KOPT-K1 (cell line): ENCODE measurements around the gene ATP1A2.

Source experiments
- H3K27ac ChIP-seq: fragments of 200-600 bp; sonication (generic); 2 replicates; pipeline ENCODE4 v1.5.1; 2016; ENCODE audit warnings: antibody characterized with exemption, mild to moderate bottlenecking, low read depth, low read length; ENCODE audit not compliant: poor library complexity, severe bottlenecking
- H3K36me3 ChIP-seq: fragments of 200-600 bp; sonication (generic); 2 replicates; pipeline ENCODE4 v1.5.1; 2017; ENCODE audit warnings: antibody characterized with exemption, mild to moderate bottlenecking, low read length, moderate library complexity; ENCODE audit not compliant: insufficient read depth
- H3K9me3 ChIP-seq: fragments of 200-600 bp; sonication (generic); 2 replicates; pipeline ENCODE4 v1.5.1; 2017; ENCODE audit warnings: antibody characterized with exemption, low read length, mild to moderate bottlenecking; ENCODE audit not compliant: insufficient read depth, poor library complexity, severe bottlenecking

Gene ATP1A2

DNA sequence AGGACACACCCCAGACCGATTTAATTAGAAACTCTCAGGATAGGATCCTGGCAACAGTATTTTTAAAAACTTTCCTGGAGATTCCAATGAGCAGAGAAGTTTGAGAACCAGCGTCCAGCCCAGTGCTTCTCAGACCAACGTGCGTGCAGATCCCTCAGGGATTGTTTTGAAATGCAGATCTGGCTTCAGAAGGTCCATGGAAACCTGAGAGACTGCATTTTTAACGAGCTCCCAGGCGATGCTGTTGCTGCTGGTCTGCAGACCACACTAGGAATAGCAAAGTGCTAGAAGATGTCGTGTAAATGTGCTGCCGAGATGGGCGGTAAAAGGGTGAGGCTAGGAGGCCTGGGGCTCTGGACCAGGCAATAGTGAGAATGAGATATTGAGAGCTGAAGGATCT, 56.4 kb downstream of the ATP1A2 start:
- Histone ChIP-seq H3K27ac (no peak overlapping the region), H3K36me3 (no peaks in the 10 kb centered on the region), H3K9me3 (no peaks in the 10 kb centered on the region)

DNA sequence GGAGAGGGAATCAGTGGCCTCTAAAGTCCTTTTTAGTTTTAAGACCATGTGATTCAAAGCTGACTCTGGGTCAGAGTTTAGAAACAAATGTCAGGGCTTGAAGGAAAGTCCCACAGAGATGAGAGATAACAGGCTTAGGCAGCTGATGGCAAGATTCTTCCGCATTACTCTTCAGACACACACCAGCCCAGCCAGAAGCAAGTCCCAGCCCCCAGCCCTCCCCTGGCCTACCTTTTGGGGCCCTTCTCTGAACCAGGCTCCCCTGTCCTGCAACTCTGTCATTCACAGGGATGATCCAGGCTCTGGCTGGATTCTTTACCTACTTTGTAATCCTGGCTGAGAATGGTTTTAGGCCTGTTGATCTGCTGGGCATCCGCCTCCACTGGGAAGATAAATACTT, 61.7 kb downstream of the ATP1A2 start:
- no peaks in the 10 kb centered on the region for H3K36me3 ChIP-seq
- no peaks in the 10 kb centered on the region for H3K9me3 ChIP-seq
- H3K27ac ChIP-seq: no peak overlapping the region

- Histone ChIP-seq H3K36me3 (no peaks in the 10 kb centered on the region), H3K27ac (no peak overlapping the region), H3K9me3 (no peaks in the 10 kb centered on the region)
Observed at GRCh38 chr1:160177667-160178066, 62.1 kb downstream of the ATP1A2 start.

GRCh38 chr1:160178731-160179130, 63.2 kb downstream of the ATP1A2 start:
- Histone ChIP-seq H3K9me3 (no peaks in the 10 kb centered on the region), H3K27ac (no peak overlapping the region), H3K36me3 (no peaks in the 10 kb centered on the region)

- no peaks in the 10 kb centered on the region for H3K36me3 ChIP-seq
- H3K9me3 ChIP-seq: no peaks in the 10 kb centered on the region
- H3K27ac ChIP-seq: no peak overlapping the region
Observed at GRCh38 chr1:160179336-160179735, 63.8 kb downstream of the ATP1A2 start.

DNA sequence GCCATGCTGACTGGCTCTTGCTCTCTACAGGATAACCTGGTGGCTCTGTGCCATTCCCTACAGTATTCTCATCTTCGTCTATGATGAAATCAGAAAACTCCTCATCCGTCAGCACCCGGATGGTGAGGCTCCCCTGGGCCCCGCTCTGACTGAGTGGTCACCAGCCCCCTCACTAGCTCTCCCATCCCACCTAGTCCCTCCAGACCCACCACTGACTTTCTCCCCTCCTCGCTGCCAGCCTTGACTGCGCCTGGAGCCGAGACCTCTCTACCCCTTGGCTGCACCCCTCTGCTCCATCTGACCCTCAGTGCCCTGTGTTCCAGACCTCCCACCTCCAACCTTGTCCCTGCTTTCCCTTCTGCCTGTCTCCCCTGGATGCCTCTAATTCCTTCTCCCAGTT, 70.7 kb downstream of the ATP1A2 start:
- H3K27ac ChIP-seq: no peak overlapping the region
- H3K36me3 ChIP-seq: no peaks in the 10 kb centered on the region

DNA sequence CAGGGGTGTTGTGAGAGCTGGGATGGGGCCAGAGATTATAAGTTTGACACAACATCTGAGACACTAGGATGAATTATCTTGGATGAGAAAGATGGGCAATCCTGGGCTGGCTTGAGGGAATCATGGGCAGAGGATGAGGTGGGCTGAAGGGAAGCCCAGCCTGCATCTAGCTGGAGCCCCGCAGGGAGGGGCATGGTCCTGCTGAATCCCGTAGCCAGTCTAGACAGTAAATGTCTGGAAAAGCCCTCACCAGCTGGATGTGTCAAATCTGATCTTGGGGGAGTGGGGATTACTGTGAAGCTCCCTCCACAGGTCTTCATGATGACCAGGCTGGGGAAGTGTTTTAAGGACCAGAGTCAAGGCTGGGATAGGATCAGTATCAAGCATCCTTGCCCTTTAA, 71.2 kb downstream of the ATP1A2 start:
- H3K27ac ChIP-seq: no peak overlapping the region
- H3K36me3 ChIP-seq: no peaks in the 10 kb centered on the region

More for the DNA sequence above, 70.7 kb downstream of the ATP1A2 start:
- no peaks in the 10 kb centered on the region for H3K9me3 ChIP-seq

GRCh38 chr1:160187407-160187806, 71.8 kb downstream of the ATP1A2 start:
- H3K9me3 ChIP-seq: no peaks in the 10 kb centered on the region
- no peak overlapping the region for H3K27ac ChIP-seq
- H3K36me3 ChIP-seq: no peaks in the 10 kb centered on the region

More for the DNA sequence above, 71.2 kb downstream of the ATP1A2 start:
- H3K9me3 ChIP-seq: no peaks in the 10 kb centered on the region

- no peaks in the 10 kb centered on the region for H3K9me3 ChIP-seq
- H3K27ac ChIP-seq: no peak overlapping the region
Observed at GRCh38 chr1:160188341-160188740, 72.8 kb downstream of the ATP1A2 start.

GRCh38 chr1:160189649-160190625, 74.4 kb downstream of the ATP1A2 start, which contains the start of gene CASQ1:
TSS of gene CASQ1 (plus strand) at chr1:160190575. CDS start at chr1:160190752, 177 bp downstream.
- Histone ChIP-seq H3K9me3 (no peaks in the 10 kb centered on the region), H3K27ac (no peak within 1 kb of the TSS), H3K36me3 (no peaks in the 10 kb centered on the region)

More at GRCh38 chr1:160188341-160188740, 72.8 kb downstream of the ATP1A2 start:
- no peaks in the 10 kb centered on the region for H3K36me3 ChIP-seq

DNA sequence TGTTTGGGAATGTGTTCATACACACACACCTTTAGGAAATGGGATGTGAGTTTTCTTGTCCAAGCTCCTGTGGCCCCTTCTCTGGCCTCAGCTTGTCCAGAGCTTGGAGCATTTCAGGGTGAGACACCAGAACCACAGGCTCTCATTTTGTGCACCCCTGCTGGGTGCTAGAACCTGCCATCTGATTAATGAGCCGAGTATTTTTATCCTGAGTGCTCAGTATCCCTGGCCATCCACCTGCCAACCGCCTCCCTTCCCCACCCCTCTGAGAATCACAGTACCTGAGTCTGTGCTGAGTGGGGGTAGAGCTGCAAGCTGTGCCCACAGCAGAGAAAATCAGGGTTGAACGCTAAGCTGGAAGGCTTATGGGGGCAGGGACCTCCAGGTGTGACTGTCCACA, 76.2 kb downstream of the ATP1A2 start:
- no peaks in the 10 kb centered on the region for H3K36me3 ChIP-seq
- no peaks in the 10 kb centered on the region for H3K9me3 ChIP-seq
- no peak overlapping the region for H3K27ac ChIP-seq

DNA sequence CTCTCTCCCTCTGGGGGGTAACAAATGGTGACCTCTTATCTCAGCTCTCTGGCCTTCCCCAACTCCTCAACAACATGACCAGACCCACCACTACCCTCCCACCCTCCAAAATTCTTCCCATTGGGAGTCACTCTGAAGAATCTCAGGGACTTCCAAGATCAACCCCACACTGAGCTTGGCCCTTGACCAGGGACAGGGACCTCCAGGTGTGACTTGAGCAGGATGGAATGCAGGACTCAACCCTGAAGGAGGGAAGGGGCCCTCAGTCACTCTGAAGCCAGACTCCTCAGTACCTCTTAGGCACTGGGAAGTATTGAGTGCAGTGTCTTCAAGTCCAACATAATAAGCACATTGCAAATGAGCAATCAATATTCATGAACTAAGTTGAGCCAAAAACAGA, 76.7 kb downstream of the ATP1A2 start:
- Histone ChIP-seq H3K36me3 (no peaks in the 10 kb centered on the region), H3K27ac (no peak overlapping the region), H3K9me3 (no peaks in the 10 kb centered on the region)
